Anterior cingulate cortex (tissue), 58 donors: ENCODE data around the gene TRIM43.
"Not testable (repeated sequence)": the region's sequence is repeated elsewhere in the genome, so short reads cannot be mapped to it uniquely, and the experiment has no call there.

Source experiments
- DNase-seq, 58 donors: peaks; one replicate each; lab custom pipeline; 2025; lab: John Stamatoyannopoulos, UW

TRIM43 gene

GRCh38 chr2:95640515-95641288 lies 48.9 kb downstream of the TRIM43 start:
- not testable (repeated sequence) for DNase-seq

GRCh38 chr2:95641289-95641575 lies 49.4 kb downstream of the TRIM43 start:
- DNase-seq: not testable (repeated sequence)

DNA sequence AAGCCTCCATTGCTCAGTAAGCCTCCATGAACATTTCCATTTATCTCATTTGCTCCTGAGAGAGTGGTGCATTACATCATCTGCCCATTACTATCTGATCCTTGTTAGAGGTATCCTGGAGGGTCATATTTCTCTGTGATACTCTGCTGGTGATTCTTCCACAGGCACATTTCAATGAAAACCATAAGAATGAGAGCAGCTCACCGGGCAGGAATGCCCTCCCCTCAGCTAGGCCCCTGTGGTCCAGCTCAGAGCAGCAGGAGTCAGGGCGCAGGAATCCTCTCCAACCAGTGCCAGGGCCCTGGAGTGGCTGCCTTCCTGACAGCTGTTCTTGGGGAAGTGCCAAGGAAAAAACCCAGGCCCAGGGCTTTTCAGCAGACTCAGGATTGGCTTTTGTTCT lies 50.0 kb downstream of the TRIM43 start:
- DNase-seq: not testable (repeated sequence)

DNA sequence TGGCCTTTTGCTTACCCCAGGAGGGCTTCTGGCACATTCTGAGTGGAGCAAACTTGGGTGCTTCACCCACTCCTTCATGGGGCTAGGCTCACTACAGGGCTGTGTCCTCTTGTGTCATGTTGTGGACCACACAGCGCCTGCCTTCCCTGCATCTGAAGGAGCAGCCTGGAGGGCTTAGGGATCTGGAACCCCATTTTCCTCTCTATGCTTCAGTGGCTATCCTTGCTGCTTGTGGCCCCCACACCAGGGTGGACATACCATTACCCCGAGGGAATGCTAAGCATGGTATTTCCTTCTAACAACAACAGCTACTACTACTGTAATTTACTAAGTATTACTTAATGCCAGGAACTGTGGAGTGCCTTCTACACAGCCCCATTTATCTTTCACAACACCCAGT lies 50.6 kb downstream of the TRIM43 start:
- DNase-seq: not testable (repeated sequence)

GRCh38 chr2:95642951-95643350 lies 51.1 kb downstream of the TRIM43 start:
- not testable (repeated sequence) for DNase-seq

- DNase-seq: not testable (repeated sequence)
Measured at GRCh38 chr2:95645312-95645711, 53.5 kb downstream of the TRIM43 start.

- DNase-seq: not testable (repeated sequence)
Measured at GRCh38 chr2:95646274-95646994, 54.6 kb downstream of the TRIM43 start.

DNA sequence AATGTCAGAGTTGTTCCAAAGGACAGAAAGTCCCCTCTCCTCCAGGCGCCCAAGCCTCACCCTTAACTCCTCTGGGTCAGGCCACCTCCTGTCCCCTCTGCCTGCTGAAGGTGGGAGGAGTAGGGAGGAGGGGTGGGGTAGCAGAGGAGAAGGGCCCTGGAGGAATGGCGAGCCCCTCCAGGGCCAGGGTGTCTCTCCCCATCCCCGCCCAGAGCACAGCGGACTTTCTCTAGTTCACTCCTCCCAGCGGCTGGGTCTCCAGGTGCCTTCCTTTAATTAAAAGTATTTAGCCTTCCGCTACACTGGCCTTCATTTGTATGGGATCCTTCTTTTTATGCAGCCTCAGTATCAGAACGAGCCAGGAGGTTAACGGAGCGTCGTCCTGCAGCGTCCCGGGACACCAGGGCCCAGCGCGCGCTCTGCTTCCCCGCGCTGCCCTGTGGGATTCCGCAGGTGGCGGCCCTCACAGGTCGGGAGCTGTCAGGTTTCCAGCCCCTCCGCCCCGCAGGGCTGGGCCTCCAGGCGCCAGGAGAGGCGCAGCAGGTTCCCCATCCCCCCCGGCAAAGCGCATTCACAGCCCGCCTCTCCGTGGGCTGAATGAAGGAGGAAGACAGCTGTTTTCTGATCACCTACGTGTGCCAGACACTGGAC lies 57.2 kb downstream of the TRIM43 start:
- DNase-seq: not testable (repeated sequence)
